Measurements from ENCODE around the gene IL13. TPM values are rescaled to one million over a fixed set of nuclear protein-coding genes. Genes with fewer than 3 reads are reported as not detected.

Gene IL13
- total RNA-seq, 2 experiments from 2014 or later, result not detected

DNA sequence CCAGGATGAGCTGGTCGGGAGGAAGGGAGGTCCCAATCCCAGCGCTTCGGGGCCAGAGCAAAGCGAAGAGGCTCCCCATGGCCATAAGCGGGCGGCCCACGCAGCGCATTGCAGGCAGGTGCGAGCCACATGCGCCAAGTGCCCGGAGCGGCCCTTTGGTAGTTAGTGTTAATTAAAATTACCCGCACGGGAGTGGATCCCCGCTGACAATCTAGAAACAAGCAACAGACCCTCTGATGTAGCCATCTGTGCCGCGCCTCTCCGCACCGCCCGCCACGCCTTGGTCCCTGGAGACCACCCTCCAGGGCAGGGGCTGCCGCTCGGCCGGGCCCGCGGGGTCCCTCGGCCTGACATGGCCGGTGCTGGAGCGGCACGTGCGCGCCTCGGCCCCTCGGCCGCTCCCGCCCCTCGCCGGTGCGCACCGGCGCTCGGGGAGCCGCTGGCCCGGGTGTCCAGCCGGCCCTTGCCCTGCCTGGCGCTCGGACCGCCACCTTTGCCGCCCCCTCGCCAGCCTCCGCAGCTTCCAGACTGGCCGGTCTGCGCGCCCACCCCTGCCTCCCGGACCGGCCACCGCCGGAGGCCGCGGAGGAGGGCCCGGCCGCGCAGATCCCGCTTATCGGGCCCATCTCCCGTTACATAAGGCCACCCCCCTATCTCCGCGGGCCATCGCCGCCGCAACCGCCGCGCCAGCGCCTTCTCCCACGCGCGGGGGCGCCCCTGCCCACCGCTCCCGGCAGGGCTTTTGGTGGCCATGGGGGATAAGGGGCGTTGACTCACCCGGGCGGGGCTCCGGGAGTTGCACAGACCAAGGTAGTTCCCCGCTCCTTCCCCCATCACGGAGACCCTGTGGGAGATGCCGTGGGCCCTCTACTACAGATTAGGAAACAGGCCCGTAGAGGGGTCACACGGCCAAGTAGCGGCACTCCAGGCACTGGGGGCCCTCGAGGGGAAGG lies 1.9 kb upstream of the IL13 start:
- Histone ChIP-seq H3K4me2 (ENCODE audit: low read length) (no peak overlapping the region), H2AFZ (ENCODE audit: low read length) (no peak overlapping the region), H3K27ac (ENCODE audit: low read depth, low read length, poor library complexity, severe bottlenecking) (no peak overlapping the region), H3K4me1 (ENCODE audit: insufficient read depth, low read length, poor library complexity, severe bottlenecking) (no peaks in the 10 kb centered on the region), H3K9me2 (ENCODE audit: insufficient read depth, low read length) (no peaks in the 10 kb centered on the region), H3K36me3 (ENCODE audit: insufficient read depth, low read length) (no peaks in the 10 kb centered on the region), H3K4me3 (ENCODE audit: low read depth, low read length, poor library complexity, severe bottlenecking) (no peak overlapping the region), H3K79me2 (ENCODE audit: insufficient read depth, low read depth, low read length) (no peaks in the 10 kb centered on the region), H3K9me3 (ENCODE audit: low read length) (no peaks in the 10 kb centered on the region), H4K20me1 (ENCODE audit: insufficient read depth, low read length) (no peaks in the 10 kb centered on the region)
- DNase-seq (ENCODE audit: low spot score), result no peak
- no peak for TF ChIP-seq EZH2phosphoT487 (IDR thresholded peaks at IDR 0.05; ENCODE audit: borderline replicate concordance, low read depth, low read length)
- TF ChIP-seq, protein P1, sequence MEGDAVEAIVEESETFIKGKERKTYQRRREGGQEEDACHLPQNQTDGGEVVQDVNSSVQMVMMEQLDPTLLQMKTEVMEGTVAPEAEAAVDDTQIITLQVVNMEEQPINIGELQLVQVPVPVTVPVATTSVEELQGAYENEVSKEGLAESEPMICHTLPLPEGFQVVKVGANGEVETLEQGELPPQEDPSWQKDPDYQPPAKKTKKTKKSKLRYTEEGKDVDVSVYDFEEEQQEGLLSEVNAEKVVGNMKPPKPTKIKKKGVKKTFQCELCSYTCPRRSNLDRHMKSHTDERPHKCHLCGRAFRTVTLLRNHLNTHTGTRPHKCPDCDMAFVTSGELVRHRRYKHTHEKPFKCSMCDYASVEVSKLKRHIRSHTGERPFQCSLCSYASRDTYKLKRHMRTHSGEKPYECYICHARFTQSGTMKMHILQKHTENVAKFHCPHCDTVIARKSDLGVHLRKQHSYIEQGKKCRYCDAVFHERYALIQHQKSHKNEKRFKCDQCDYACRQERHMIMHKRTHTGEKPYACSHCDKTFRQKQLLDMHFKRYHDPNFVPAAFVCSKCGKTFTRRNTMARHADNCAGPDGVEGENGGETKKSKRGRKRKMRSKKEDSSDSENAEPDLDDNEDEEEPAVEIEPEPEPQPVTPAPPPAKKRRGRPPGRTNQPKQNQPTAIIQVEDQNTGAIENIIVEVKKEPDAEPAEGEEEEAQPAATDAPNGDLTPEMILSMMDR (conservative IDR thresholded peaks at IDR 0.05; ENCODE audit: low read length), result no peak
- POLR2A ChIA-PET, result no interaction called here
- intact Hi-C loops (cut with micrococcal nuclease; ENCODE audit: unreplicated experiment), result no loop called here
- CTCF ChIA-PET (ENCODE audit: unreplicated experiment), result no interaction called here
- BruUV-seq (replicated peaks), result no TSS peak

DNA sequence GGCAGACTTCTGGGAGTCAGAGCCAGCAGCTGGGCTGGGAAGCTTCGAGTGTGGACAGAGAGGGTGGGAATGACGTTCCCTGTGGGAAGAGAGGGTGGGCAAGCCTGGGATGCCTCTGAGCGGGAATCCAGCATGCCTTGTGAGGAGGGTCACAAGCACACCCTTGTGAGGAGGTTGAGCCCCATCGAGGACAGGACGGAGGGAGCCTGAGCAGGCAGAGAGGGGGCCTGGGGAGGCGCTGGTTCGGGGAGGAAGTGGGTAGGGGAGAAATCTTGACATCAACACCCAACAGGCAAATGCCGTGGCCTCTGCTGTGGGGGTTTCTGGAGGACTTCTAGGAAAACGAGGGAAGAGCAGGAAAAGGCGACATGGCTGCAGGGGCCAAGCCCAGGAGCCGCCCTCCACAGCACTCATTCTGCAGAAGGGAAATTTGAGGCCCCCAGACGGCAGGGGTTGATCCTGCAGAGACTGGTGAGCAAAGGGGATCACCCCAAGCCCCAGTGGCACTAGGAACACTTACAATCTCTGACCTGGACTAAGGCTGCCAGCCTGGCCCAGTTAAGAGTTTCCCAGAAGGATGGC lies 1.1 kb upstream of the IL13 start:
- no peak overlapping the region for H3K27ac ChIP-seq (ENCODE audit: low read depth, low read length, poor library complexity, severe bottlenecking)
- H3K9me3 ChIP-seq (ENCODE audit: low read length), result no peaks in the 10 kb centered on the region
- ChIA-PET CTCF (ENCODE audit: unreplicated experiment) (no interaction called here), POLR2A (no interaction called here)
- no peak for TF ChIP-seq EZH2phosphoT487 (IDR thresholded peaks at IDR 0.05; ENCODE audit: borderline replicate concordance, low read depth, low read length)
- TF ChIP-seq, protein P1 (conservative IDR thresholded peaks at IDR 0.05; ENCODE audit: low read length), result no peak
- no peak overlapping the region for H3K4me2 ChIP-seq (ENCODE audit: low read length)
- BruUV-seq (replicated peaks), result no TSS peak
- intact Hi-C loops (cut with micrococcal nuclease; ENCODE audit: unreplicated experiment), result no loop called here
- H4K20me1 ChIP-seq (ENCODE audit: insufficient read depth, low read length), result no peaks in the 10 kb centered on the region
- no peaks in the 10 kb centered on the region for H3K4me1 ChIP-seq (ENCODE audit: insufficient read depth, low read length, poor library complexity, severe bottlenecking)
- no peaks in the 10 kb centered on the region for H3K9me2 ChIP-seq (ENCODE audit: insufficient read depth, low read length)
- no peak for DNase-seq (ENCODE audit: low spot score)
- H2AFZ ChIP-seq (ENCODE audit: low read length), result no peak overlapping the region
- H3K36me3 ChIP-seq (ENCODE audit: insufficient read depth, low read length), result no peaks in the 10 kb centered on the region
- no peak overlapping the region for H3K4me3 ChIP-seq (ENCODE audit: low read depth, low read length, poor library complexity, severe bottlenecking)
- no peaks in the 10 kb centered on the region for H3K79me2 ChIP-seq (ENCODE audit: insufficient read depth, low read depth, low read length)
